ENCODE results near the gene FMN1.
A peak's percentile ranks its signal among the peaks of the same experiment; 100 is the strongest.

Gene FMN1

DNA sequence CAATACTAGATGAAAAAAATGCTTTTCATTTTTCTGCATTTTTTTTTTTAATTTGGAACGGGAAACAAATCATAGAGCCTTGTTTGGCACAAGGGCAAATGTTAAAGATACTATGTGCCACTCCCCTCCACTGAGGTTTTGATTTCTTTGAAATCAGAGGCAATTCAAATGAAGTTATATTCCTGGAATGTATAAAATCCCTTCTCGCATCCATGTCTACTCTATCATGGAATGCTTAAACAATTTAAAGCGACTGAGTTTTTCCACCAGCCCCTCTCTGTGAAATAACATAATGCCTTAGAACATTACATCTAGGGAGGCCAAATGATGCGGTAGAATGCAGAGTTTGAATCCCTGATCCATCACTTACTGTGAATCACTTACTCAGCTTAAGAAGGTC, 69.7 kb downstream of the FMN1 start:
- DNase-seq, result no peak

DNA sequence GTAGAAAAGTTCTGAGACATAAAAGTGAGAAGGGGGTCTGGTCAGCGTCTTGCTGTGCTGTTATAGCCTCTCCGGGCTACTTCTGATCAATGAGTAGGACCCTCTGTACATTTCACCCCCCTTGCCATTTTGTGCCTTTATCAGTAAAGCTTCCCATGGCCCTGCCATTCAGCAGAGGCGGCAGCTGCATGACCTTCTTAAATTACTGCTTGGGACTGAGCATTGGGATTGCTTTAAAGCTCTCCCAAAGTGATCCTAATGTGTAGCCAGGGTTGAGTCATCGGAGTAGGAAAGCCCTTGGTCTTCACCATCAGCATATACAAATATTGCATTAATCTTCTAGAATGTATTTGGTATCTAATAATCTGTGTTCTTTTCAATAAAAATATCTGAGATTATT, 70.2 kb downstream of the FMN1 start:
- no peak for DNase-seq

DNA sequence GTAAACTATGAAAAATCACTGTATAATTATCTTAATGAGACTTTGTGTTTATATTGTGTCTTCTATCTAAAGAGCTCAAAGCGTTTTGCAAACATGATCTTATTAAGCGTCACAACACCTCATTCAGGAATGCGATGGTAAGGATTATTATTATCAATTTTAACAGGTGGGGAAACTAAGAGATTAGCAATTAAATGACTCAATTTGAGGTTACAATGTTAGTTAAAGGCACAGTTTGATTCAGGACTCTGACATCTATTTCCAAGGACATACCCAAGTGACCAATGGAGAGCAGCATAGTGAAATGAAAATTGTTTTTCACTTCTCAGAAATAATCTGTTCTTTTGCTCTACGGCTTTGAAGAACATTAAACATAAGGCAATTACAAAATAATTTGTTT, 74.6 kb downstream of the FMN1 start:
- DNase-seq, result no peak

DNA sequence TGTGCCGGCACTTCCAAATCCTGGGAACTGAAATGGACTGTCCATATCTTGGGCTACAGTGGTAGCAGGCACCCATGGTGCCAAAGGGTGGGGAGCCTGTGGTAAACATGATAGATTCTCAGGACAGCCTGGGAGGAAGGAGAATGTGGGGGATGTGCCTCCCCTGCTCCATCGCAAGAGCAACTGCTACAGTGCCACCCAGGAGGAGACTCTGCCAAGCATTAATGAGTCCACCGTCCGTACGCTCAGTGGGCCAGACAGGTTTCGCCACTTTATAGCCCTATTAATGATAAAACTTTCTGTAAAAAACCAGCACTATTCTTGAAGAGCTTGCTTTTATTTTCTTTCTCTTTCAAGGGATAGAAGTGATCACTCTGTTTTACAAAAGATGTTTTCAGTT, 75.2 kb downstream of the FMN1 start:
- no peak for DNase-seq

DNA sequence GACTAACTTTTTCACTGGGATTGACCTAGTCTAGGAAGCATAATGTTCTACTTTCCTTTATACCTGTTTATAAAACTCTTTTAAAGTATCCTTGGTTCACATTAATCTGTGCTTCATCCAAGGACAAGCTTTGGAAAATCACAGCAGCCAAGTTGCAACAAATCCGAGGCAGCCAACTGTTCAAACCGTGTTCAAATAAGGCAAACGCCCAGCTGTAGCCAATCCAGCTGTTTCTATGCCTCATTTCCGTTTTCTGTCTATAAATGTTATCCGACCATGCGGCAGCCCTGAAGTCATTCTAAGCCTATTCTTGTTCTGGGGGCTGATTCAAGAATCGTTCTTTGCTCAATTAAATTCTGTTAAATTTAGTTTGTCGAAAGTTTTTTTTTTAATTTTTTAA, 78.3 kb downstream of the FMN1 start:
- no peak for DNase-seq

DNA sequence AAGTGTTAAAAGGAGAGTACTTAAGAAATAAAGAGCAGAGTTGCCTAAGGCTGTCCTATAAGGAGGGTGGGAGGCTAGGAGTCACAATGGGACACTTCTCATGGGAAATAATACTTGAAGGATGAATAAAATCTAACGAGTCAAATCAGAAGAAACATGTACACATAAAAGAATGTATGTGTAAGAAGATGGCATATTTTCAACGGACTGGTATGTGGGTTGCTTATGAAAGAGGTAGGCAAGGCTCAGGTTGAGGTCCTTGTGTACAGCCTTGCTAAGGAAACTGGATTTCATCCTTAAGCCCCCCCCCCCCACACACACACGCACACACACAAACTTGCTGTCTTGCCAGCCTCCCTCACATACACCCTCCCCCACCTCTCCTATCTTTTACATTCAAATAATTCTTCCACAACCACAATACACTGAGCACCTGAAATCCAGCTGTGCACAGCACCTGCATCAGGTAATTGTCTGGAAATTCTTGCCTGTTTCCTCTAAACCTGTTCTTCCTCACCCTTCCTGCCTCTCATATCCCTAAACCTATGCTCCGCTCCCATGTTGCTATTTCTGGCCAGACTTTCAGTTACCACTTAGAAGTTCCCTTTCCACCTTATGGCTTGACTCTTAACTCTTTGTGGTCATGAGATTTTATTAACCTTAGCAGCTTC, 79.2 kb downstream of the FMN1 start:
- DNase-seq, result no peak

DNA sequence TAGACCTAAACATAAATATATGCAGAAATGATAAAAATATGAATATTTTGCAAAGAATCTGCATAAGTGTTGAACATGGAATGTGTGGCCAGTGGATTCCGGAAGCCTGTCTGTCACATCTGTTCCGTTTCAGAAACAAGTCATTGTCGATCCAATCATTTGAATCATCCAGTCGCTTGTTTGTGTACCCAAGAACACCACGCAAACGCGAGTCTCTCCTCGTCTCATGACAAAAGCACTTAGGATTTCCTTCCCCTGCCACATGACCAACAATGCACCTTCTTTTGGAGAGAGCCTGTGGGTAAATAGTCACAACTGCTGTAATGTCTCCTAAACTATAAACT, 80.2 kb downstream of the FMN1 start:
- DNase-seq, result no peak

DNA sequence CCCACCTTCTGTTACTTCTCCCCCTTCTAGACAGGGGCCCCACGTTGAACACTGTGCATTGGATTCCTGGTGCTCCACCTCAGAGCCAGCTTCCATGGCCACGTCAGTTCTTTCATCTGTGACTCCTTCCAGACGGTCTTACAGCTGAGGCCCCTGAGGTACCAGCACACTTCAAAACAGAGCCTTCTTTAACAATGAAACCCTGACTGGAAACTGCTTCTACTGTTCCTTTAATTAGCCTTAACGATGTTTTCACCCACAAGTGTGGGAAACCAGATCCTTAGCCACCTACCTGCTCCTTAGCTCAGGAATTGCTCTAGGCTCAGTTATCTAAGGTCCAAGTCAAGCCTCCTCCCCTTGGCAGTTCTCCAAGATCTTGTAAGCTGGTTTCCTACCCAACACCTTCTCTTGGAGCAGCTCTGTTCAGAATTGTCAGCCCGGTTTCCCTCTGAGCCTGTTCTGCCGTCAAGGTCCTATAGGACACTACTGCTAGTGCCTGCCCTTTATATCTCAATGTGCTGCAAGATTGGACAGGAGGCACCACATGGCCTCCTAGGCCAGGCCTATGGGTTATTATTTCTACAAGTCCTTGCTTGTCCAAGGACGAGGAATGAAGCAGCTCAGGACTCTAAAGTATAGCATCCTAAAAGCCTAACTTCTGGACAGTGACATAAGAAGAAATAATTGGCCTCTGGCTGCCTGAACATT, 80.7 kb downstream of the FMN1 start:
- no peak for DNase-seq

DNA sequence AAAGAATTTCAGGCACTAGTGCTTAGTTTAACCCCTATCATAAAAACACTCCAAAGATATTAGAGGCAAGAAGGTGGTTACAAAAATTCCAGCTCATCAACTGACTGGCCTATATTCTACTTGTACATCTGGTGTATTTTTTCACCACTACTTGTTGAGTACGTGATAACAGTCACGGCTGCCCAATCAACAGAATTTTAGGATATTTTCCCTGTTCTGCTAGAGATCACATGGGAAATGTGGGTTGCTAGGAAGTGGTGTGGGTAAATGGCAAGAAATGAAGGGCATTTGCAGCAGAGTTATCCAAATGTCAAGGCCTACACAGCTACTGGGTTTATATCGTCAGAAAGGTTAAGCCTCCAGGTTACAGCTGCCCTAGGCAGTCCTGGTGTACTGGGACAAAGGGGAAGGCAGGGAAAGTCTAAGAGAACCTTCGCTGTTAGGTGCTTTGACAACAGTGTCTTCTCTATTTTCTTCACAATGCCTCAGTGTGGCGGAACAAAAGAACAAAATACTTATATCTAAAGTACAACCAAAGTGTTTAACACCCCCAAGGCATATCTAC, 81.9 kb downstream of the FMN1 start:
- DNase-seq, result no peak

DNA sequence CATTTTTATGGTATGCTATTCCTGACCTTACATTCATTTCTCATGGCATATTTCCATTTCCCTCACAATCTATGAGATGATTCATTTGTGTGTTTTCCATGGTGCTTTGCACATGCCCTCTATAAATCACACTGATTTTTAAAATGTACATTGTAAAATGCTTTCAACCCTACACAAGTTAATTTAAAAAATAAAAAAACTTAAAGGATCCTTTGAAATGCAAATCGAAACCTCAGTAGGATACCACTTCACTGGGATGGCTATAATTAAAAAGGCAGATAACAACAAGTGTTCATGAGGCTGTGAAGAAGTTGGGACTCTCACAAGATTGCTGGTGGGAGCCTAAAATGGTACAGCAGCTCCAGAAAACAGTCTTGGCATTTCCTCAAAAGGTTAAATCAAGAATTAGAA, 83.5 kb downstream of the FMN1 start:
- no peak for DNase-seq

DNA sequence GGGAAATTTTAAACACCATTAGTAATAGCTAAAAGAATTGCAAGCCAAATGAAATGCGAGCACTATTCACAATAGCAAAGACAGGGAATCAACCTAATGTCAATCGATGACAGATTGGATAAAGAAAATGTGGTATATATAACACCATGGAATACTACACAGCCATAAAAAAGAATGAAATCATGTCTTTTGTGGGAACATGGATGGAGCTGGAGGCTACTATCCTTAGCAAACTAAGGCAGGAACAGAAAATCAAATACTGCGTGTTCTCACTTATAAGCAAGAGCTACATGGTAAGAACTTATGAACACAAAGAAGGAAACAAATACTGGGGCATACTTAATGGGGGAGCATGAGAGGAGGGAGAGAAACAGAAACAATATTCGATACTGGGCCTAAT, 85.2 kb downstream of the FMN1 start:
- no peak for DNase-seq

DNA sequence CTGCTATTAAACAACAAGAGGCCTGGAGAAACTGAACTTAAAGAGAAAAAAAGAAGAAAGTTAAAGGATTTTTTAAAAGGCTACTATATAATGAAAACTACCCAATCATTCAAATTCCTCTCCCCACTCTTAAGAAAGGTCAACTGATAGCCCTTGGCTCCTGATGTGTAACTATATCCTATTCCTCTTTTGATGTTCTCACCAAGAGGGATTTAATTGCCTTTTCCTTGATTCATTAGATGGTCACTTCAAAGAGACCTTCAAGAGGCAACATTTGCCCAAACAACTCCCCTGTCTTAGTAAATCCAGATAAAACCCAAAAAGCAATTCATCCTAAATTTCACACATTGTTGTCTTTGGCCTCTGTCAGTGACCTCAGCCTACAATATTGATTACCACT, 86.0 kb downstream of the FMN1 start:
- DNase-seq, result no peak

DNA sequence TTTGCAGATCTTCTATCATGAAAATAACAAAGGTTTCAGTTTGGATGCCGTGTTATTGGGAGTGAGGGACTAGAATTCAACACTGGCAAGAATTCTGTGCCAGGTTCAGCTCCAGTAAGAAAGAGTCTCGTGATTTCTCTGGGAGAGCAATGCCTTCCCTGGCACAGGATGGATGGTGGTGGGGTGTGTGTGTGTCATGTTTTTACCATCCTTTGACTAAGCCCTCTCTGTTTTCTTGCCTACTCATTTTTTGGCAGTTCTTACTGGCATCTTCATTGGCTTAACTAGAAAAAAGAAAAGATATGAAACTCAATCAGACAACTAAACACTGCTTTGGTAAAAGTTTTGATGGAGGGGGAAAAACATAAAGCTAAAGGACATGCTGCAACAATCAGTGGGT, 86.6 kb downstream of the FMN1 start:
- peak in 1 of 14 donors; percentile 4 for DNase-seq

DNA sequence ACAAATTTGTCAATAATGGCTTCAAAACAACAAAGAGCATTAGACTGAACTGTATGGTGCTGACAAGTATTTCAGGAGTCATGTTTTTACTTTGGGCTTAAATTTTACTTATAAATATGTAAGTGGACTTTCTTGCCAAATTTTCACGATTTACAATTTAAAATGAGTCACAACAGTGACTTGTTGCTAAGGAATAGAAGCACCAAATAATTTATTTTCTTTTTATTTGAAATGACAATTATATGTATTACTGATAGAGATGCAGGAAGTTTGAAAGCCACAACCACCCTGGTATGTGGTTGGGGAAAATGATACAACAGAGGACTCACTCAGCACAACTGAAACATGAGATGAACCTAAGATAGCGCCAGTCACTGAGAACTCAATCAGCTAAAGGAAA, 90.3 kb downstream of the FMN1 start:
- DNase-seq, result no peak

DNA sequence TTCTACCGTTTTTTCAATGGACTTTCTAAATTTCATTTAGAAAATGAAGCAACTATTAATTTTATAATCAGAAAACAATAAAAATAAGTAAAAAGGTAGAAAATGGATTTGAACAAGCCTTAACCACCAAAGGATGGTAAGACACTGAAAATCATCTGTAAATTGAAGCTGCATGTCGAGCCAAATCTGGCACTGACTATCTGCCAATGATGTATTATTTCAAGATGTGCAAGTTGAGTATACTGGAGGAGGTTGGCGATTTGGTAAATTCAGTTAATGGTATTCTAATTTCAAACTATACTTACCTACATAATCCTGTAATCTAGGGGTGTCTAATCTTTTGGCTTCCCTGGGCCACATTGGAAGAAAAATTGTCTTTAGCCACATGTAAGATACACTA, 93.5 kb downstream of the FMN1 start:
- no peak for DNase-seq

DNA sequence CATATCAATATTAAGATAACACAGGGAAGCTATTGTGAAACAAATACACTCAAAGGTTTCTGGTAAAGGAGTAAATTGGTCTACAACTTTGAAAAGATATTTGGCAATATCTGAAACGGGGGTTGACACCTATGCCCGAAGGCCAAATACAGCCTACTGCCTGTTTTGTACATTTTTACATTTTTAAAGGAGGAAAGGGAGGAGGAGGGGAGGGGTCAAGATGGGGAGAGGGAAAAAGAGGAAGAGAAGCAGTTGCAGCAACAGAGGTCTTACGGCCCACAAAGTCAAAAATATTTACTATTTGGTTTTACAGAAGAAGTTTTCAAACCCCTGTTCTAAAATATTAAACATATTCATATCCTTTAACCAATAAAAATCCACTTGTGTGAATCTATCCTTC, 94.2 kb downstream of the FMN1 start:
- no peak for DNase-seq

DNA sequence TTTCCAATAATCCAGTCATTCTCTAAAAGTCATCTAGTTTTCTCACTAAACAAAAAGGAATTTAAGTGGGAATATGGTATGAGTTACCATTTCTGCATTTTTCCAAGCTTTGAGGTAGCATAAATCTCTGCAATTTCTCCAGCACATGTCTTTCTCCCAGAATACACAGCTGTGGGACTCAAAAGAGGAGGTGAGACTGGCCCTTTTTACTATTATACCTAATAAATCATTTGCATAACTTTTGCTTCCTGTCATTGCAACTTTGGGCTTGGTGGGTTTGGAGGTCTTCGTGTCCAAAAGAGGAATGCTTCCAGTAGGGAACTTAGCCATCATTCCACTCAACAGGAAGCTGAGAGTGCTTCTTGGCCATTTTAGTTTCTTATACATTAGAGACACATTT, 94.8 kb downstream of the FMN1 start:
- no peak for DNase-seq

DNA sequence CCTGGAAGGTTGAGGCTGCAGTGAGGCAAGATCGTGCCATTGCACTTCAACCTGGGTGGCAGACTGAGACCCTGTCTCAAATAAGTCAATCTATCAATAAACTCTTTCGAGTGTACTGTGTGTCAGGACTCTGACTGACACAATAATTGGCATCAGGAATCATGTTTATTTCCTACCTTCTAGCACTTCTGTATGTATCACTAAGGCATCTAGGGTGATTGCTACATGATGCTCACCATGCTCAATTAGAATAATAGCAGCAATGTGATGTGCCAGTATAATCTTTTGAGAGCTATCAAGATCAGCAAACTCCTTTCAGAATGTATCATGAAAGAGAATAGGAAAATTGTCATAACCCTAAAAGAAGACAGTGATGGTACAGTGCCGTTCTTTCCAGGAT, 95.3 kb downstream of the FMN1 start:
- DNase-seq, result no peak

DNA sequence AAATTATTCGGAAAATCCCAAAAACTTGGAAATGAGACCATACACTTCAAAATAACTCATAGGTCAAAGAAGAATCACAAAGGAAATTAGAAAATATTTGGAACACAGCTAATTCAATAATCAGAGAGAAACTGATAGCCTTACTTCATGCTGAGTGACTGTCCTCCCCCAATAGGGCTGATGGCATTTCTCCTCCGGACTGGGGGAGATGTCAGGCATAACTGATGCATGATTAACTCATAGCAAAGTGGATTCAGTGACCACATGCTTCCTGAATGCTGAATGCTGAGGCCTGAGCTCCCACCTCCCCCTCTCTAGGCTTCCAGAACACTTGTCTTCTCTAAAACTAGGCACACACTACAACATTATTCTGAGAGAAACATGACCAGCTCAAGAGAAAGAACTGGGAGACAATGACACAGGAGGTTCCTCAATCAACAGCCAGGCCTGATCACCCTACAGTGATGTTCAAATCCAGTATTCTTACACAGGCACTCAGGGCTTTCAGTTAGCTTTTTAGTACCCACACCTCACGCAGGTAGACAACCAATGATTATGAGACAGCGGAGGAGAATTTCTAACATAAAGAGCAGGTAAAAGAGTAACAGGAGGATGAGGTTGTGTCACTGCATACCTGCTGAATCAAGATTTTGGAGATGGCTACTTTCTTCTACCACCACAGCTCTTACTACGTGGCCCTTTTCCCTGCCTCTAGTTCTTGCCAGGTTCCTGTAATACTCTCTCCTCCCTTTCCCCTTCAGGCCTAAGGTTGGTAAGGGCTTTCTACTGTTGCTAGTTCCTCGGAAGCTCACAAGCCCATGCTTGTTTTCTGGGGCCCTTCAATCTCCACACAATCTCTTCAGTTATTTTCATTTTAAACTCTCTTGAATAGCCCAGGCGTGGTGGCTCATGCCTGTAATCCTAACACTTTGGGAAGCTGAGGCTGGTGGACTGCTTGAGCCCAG, 96.1 kb downstream of the FMN1 start:
- DNase-seq, result no peak

DNA sequence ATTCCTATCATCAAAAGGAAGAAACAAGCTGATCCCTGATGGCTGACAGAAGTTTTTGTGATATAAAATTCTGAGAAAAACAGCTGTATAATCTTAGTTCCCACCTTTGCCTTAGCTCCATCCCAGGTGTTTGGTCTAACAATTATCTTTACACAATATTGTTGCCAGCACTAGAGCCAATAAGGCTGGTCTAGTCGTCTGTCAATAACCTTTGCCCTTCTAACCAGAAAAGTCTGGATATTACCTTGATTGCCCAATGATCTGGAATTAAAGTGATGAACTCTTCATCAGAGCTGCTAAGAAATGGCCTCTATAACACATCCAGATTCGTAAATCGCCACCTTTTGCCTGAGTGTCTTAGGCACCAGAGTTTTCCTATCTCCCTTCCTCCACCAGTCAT, 98.4 kb downstream of the FMN1 start:
- DNase-seq, result no peak

DNA sequence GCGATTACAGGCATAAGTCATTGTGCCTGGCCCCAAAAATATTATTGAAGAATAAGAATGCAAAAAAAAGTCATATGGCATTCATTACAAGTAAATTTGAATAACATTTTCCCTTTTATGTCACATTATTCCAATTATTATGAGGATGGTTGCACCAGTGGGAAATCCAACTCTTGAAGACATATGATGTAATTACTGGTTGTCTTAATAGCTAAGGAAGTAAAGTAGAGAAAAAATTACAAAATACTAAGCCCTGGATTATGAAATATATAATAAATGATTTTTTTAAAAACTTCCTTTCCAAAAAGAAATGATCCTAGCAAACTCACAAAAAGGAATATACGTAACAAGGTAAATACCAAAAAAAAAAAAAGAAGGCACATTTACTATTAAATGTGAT, 98.9 kb downstream of the FMN1 start:
- no peak for DNase-seq

DNA sequence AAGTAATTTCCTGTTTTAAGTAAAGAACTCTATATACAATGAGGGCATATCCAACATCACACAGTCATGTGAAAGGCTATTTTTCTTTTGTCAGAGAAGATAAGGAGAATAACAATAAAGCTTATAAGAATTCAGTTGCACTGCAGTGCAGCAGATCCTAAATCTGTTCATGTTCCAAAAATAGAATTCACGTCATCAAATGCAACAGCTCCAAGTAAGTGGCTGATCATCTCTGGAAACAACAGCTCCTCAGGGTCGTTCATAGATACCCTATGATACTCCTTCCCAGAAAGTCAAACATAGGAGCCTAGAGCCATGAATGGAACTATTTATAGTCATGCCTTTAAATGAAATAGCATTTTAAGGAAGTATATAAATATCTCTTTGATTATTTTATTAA, 100.2 kb downstream of the FMN1 start:
- DNase-seq, result no peak

DNA sequence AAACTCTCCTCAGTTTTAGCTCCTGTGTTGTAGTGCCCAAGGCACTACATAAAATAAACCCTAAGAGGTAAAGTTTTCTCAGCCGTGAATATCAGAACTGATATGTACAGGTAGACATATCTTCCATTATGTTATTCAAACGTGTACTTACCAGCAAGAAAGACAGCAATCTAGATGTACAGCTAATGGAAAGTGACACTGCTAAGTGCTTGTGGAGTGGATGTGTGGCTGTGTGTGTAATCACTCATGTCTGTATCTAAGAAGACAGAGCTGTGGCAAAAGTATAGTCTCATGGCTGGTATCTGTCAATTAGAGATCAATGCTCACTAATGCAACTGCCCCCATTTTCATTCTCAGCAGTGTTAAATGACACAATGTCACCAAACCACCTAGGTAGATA, 101.3 kb downstream of the FMN1 start:
- DNase-seq, result no peak
